Measurements from ENCODE around the gene PI4KB. TPM values are rescaled to one million over a fixed set of nuclear protein-coding genes. Genes with fewer than 3 reads are reported as not detected.

The PI4KB gene
- total and polyA plus RNA-seq, 2 experiments from 2014 or later: 15.3 to 25.5 TPM

DNA sequence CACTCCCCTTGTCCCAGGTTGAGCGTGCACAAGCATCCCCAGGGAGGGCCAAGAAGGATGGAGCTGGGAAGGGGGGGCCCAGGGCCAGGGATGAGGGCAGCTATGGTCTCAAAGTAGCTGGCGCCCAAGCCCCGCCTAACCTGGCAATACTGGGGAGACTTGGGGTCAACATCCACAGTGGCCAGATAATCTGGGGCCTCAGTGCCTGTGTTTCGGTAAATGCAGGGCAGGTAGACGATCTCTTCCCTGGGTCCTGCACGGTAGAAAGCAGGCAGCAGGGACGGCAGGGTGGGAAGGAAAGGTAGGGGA is 42.0 kb upstream of the PI4KB start:
- H3K27me3 ChIP-seq (ENCODE audit: insufficient read depth): no peaks in the 10 kb centered on the region
- ATAC-seq: no peak
- no peak overlapping the region for H3K4me3 Mint-ChIP-seq
- no peaks in the 10 kb centered on the region for H4K20me1 ChIP-seq (replicated peaks; ENCODE audit: insufficient read depth)
- peaks cover 14% of the 10 kb centered on the region for H3K27me3 Mint-ChIP-seq (ENCODE audit: insufficient read depth, low read depth, poor library complexity)
- no peaks in the 10 kb centered on the region for H3K79me2 ChIP-seq (replicated peaks; ENCODE audit: insufficient read depth)
- H3K27ac Mint-ChIP-seq: no peak overlapping the region
- no peak overlapping the region for H2AFZ ChIP-seq
- H3K9me2 ChIP-seq (ENCODE audit: insufficient read depth): no peaks in the 10 kb centered on the region
- H3K4me3 ChIP-seq: no peak overlapping the region
- no peaks in the 10 kb centered on the region for H3K36me3 ChIP-seq (ENCODE audit: insufficient read depth)
- peaks cover 12% of the 10 kb centered on the region for H3K36me3 Mint-ChIP-seq (ENCODE audit: low read depth)
- no peak overlapping the region for H3K4me2 ChIP-seq
- no peaks in the 10 kb centered on the region for H3F3A ChIP-seq (replicated peaks; ENCODE audit: low read depth)
- peaks cover 16% of the 10 kb centered on the region for H3K4me1 ChIP-seq (ENCODE audit: insufficient read depth)
- peaks cover 26% of the 10 kb centered on the region for H3K4me1 Mint-ChIP-seq
- no peaks in the 10 kb centered on the region; the same call in 1 of the 3 replicates for H3K9me3 Mint-ChIP-seq
- H3K27ac ChIP-seq (ENCODE audit: low read depth): no peak overlapping the region
- no peak for DNase-seq (ENCODE audit: low spot score)
- TF ChIP-seq JUNB (IDR thresholded peaks at IDR 0.05; ENCODE audit: unreplicated experiment) (no peak), ZNF114 (CRISPR knock-in tag; IDR thresholded peaks at IDR 0.05) (no peak), CREB1 (CRISPR knock-in tag; IDR thresholded peaks at IDR 0.05; ENCODE audit: low read depth) (no peak), STAT1 (IDR thresholded peaks at IDR 0.05; ENCODE audit: unreplicated experiment) (no peak), ZNF462 (CRISPR knock-in tag; IDR thresholded peaks at IDR 0.05) (no peak), ZNF331 (CRISPR knock-in tag; IDR thresholded peaks at IDR 0.05; ENCODE audit: low read depth) (no peak), NANOG (IDR thresholded peaks at IDR 0.05; ENCODE audit: borderline replicate concordance) (no peak), POLR2AphosphoS5 (IDR thresholded peaks at IDR 0.05; ENCODE audit: low read depth) (no peak), EZH2 (IDR thresholded peaks at IDR 0.05; ENCODE audit: low read depth, unreplicated experiment) (no peak)
- TF ChIP-seq, protein P1, sequence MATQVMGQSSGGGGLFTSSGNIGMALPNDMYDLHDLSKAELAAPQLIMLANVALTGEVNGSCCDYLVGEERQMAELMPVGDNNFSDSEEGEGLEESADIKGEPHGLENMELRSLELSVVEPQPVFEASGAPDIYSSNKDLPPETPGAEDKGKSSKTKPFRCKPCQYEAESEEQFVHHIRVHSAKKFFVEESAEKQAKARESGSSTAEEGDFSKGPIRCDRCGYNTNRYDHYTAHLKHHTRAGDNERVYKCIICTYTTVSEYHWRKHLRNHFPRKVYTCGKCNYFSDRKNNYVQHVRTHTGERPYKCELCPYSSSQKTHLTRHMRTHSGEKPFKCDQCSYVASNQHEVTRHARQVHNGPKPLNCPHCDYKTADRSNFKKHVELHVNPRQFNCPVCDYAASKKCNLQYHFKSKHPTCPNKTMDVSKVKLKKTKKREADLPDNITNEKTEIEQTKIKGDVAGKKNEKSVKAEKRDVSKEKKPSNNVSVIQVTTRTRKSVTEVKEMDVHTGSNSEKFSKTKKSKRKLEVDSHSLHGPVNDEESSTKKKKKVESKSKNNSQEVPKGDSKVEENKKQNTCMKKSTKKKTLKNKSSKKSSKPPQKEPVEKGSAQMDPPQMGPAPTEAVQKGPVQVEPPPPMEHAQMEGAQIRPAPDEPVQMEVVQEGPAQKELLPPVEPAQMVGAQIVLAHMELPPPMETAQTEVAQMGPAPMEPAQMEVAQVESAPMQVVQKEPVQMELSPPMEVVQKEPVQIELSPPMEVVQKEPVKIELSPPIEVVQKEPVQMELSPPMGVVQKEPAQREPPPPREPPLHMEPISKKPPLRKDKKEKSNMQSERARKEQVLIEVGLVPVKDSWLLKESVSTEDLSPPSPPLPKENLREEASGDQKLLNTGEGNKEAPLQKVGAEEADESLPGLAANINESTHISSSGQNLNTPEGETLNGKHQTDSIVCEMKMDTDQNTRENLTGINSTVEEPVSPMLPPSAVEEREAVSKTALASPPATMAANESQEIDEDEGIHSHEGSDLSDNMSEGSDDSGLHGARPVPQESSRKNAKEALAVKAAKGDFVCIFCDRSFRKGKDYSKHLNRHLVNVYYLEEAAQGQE (IDR thresholded peaks at IDR 0.05; ENCODE audit: unreplicated experiment): no peak
- TF ChIP-seq, protein P2, sequence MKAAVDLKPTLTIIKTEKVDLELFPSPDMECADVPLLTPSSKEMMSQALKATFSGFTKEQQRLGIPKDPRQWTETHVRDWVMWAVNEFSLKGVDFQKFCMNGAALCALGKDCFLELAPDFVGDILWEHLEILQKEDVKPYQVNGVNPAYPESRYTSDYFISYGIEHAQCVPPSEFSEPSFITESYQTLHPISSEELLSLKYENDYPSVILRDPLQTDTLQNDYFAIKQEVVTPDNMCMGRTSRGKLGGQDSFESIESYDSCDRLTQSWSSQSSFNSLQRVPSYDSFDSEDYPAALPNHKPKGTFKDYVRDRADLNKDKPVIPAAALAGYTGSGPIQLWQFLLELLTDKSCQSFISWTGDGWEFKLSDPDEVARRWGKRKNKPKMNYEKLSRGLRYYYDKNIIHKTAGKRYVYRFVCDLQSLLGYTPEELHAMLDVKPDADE (IDR thresholded peaks at IDR 0.05): no peak
- TF ChIP-seq, protein P3, sequence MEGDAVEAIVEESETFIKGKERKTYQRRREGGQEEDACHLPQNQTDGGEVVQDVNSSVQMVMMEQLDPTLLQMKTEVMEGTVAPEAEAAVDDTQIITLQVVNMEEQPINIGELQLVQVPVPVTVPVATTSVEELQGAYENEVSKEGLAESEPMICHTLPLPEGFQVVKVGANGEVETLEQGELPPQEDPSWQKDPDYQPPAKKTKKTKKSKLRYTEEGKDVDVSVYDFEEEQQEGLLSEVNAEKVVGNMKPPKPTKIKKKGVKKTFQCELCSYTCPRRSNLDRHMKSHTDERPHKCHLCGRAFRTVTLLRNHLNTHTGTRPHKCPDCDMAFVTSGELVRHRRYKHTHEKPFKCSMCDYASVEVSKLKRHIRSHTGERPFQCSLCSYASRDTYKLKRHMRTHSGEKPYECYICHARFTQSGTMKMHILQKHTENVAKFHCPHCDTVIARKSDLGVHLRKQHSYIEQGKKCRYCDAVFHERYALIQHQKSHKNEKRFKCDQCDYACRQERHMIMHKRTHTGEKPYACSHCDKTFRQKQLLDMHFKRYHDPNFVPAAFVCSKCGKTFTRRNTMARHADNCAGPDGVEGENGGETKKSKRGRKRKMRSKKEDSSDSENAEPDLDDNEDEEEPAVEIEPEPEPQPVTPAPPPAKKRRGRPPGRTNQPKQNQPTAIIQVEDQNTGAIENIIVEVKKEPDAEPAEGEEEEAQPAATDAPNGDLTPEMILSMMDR (conservative IDR thresholded peaks at IDR 0.05; ENCODE audit: low read depth in 2 of 2): no peak
